Hepatocyte (in vitro differentiated cells): ENCODE results near the gene PRKG1. TPM values are rescaled to one million over a fixed set of nuclear protein-coding genes. Genes with fewer than 3 reads are reported as not detected.

ENCODE experiments used
- DNase-seq: peaks from one replicate; pipeline ENCODE4 v3.0.0-alpha.2; 2016; ENCODE audit warnings: low spot score
- H2AFZ ChIP-seq: fragments of 200-600 bp; sonication (generic); 2 replicates; pipeline ENCODE4 v1.6.0; 2016; ENCODE audit warnings: antibody characterized with exemption, mild to moderate bottlenecking
- H3K27ac ChIP-seq: fragments of 200-600 bp; sonication (generic); 2 replicates; pipeline ENCODE4 v1.5.1; 2016; ENCODE audit warnings: mild to moderate bottlenecking
- H3K27me3 ChIP-seq: fragments of 200-600 bp; sonication (generic); 2 replicates; pipeline ENCODE4 v1.6.1; 2016
- H3K36me3 ChIP-seq: fragments of 200-600 bp; sonication (generic); replicated peaks from 2 replicates; pipeline ENCODE4 v1.5.1; 2016; ENCODE audit warnings: low read depth; ENCODE audit not compliant: insufficient read depth
- H3K4me1 ChIP-seq: fragments of 200-600 bp; sonication (generic); 2 replicates; pipeline ENCODE4 v1.5.1; 2016; ENCODE audit warnings: mild to moderate bottlenecking, moderate library complexity; ENCODE audit not compliant: insufficient read depth
- H3K4me2 ChIP-seq: fragments of 200-600 bp; sonication (generic); 2 replicates; pipeline ENCODE4 v1.6.0; 2016
- H3K4me3 ChIP-seq: fragments of 200-600 bp; sonication (generic); 2 replicates; pipeline ENCODE4 v1.5.1; 2016; ENCODE audit warnings: mild to moderate bottlenecking
- H3K79me2 ChIP-seq: fragments of 200-600 bp; sonication (generic); 2 replicates; pipeline ENCODE4 v1.6.0; 2017; ENCODE audit warnings: mild to moderate bottlenecking
- H3K9me2 ChIP-seq: fragments of 200-600 bp; sonication (generic); replicated peaks from 2 replicates; pipeline ENCODE4 v1.6.0; 2017; ENCODE audit warnings: mild to moderate bottlenecking; ENCODE audit not compliant: insufficient read depth
- H3K9me3 ChIP-seq: fragments of 200-600 bp; sonication (generic); 2 replicates; pipeline ENCODE4 v1.5.1; 2016; ENCODE audit warnings: low read depth, mild to moderate bottlenecking
- H4K20me1 ChIP-seq: fragments of 200-600 bp; sonication (generic); 2 replicates; pipeline ENCODE4 v1.6.0; 2016; ENCODE audit warnings: mild to moderate bottlenecking; ENCODE audit not compliant: insufficient read depth, poor library complexity, severe bottlenecking
- CTCF ChIP-seq: fragments of 200-600 bp; sonication (generic); IDR thresholded peaks from 2 replicates; pipeline ENCODE4 v1.5.1; 2016; ENCODE audit warnings: antibody characterized with exemption, mild to moderate bottlenecking; ENCODE audit not compliant: poor library complexity
- EZH2 ChIP-seq: fragments of 200-600 bp; sonication (generic); IDR thresholded peaks from 2 replicates; pipeline ENCODE4 v1.6.1; 2016; ENCODE audit warnings: antibody characterized with exemption, mild to moderate bottlenecking, borderline replicate concordance
- EZH2phosphoT487 ChIP-seq: fragments of 200-600 bp; sonication (generic); IDR thresholded peaks from one replicate; pipeline ENCODE4 v1.6.1; 2018; ENCODE audit warnings: antibody characterized with exemption, mild to moderate bottlenecking, low read depth, moderate library complexity; ENCODE audit not compliant: unreplicated experiment, severe bottlenecking
- WGBS: methylation state at CpG from one replicate; pipeline ENCODE4 v1.1.6; 2016; ENCODE audit warnings: low lambda C conversion rate; ENCODE audit errors: missing lambda C conversion rate; 5-methylcytosine and 5-hydroxymethylcytosine counted together
- polyA plus RNA-seq: library from polyadenylated mRNA; unstranded; fragments of >200 nt; fragmentation: Nextera tagmentation; extraction: Ambion mirVana; gene quantifications from 2 replicates; pipeline ENCODE4 v1.2.1, GENCODE V29; 2016
- total RNA-seq: library from RNA; depleted of rRNA; stranded (reverse); fragments of >200 nt; gene quantifications from 2 replicates; pipeline ENCODE4 v1.2.3, GENCODE V29; 2014

The PRKG1 gene
- total and polyA plus RNA-seq, 2 experiments from 2014 or later: 4.0 to 8.1 TPM

- no peaks in the 10 kb centered on the region for H3K36me3 ChIP-seq
- TF ChIP-seq CTCF (no peak), EZH2phosphoT487 (no peak), EZH2 (no peak)
- H3K79me2 ChIP-seq: no peaks in the 10 kb centered on the region
- H3K27me3 ChIP-seq: no peaks in the 10 kb centered on the region
- no peak for DNase-seq
- H3K4me1 ChIP-seq: no peaks in the 10 kb centered on the region
- H4K20me1 ChIP-seq: no peaks in the 10 kb centered on the region
- H2AFZ ChIP-seq: no peak overlapping the region
- no peaks in the 10 kb centered on the region for H3K9me3 ChIP-seq
- WGBS: 86% methylated on average over 3 of the region's 3 CpGs
- no peak overlapping the region for H3K4me3 ChIP-seq
- H3K27ac ChIP-seq: no peak overlapping the region
- no peak overlapping the region for H3K4me2 ChIP-seq
- no peaks in the 10 kb centered on the region for H3K9me2 ChIP-seq
These were observed 405.4 kb downstream of the PRKG1 start for GRCh38 chr10:51479711-51480110.

- TF ChIP-seq EZH2phosphoT487 (no peak), CTCF (no peak), EZH2 (no peak)
- Histone ChIP-seq H4K20me1 (no peaks in the 10 kb centered on the region), H3K36me3 (no peaks in the 10 kb centered on the region), H3K27ac (no peak overlapping the region), H3K9me3 (no peaks in the 10 kb centered on the region), H2AFZ (no peak overlapping the region), H3K4me2 (no peak overlapping the region), H3K4me1 (no peaks in the 10 kb centered on the region), H3K9me2 (no peaks in the 10 kb centered on the region), H3K27me3 (no peaks in the 10 kb centered on the region), H3K79me2 (no peaks in the 10 kb centered on the region), H3K4me3 (no peak overlapping the region)
- no peak for DNase-seq
- WGBS: 85% methylated on average over 5 of the region's 5 CpGs
These were observed 411.4 kb downstream of the PRKG1 start for GRCh38 chr10:51485668-51486067.

- TF ChIP-seq EZH2phosphoT487: no peak
- no peak for TF ChIP-seq CTCF
- no peak for TF ChIP-seq EZH2
- H3K4me1 ChIP-seq: no peaks in the 10 kb centered on the region
- no peak for DNase-seq
- no peak overlapping the region for H3K4me3 ChIP-seq
- 93% methylated on average over 5 of the region's 5 CpGs for WGBS
- no peaks in the 10 kb centered on the region for H4K20me1 ChIP-seq
- H3K79me2 ChIP-seq: no peaks in the 10 kb centered on the region
- no peaks in the 10 kb centered on the region for H3K36me3 ChIP-seq
- no peak overlapping the region for H2AFZ ChIP-seq
- no peaks in the 10 kb centered on the region for H3K9me3 ChIP-seq
- no peak overlapping the region for H3K4me2 ChIP-seq
- H3K27ac ChIP-seq: no peak overlapping the region
- H3K9me2 ChIP-seq: no peaks in the 10 kb centered on the region
- H3K27me3 ChIP-seq: no peaks in the 10 kb centered on the region
These were observed 413.3 kb downstream of the PRKG1 start for GRCh38 chr10:51487576-51487975.
